T-cell (primary cell): ENCODE measurements around the gene TMEM9. TPM values are rescaled to one million over a fixed set of nuclear protein-coding genes. Genes with fewer than 3 reads are reported as not detected.
A peak's percentile ranks its signal among the peaks of the same experiment; 100 is the strongest.

Source experiments
- ATAC-seq, 4 experiments: fragments of 200-7000 bp in 3 of 4; fragments of 150-1000 bp in 1 of 4; cut with Tn5 transposase; replicated peaks in 1 of 4; 1 replicate in 3 of 4; 2 replicates in 1 of 4; pipeline ENCODE4 v1.10.0; 2021; ENCODE audit warnings: moderate library complexity in 3 of 4, mild to moderate bottlenecking in 2 of 4, moderate number of reproducible peaks in 1 of 4
- CTCF ChIA-PET, 2 donors: fragments of 300-600 bp; sonication (Branson Sonifier 250); formaldehyde crosslinking; loops; one replicate each; lab custom pipeline; 2022; ENCODE audit warnings: antibody characterized with exemption in 2 of 2; lab: Charles Lee
- POLR2A ChIA-PET, 2 donors: fragments of 300-600 bp; sonication (Branson Sonifier 250); formaldehyde crosslinking; loops; one replicate each; lab custom pipeline; 2022; ENCODE audit warnings: antibody characterized with exemption in 2 of 2; lab: Charles Lee
- DNase-seq, 35 experiments: peaks; one replicate each; pipeline versions ENCODE4 v3.0.0 to v3.0.0-alpha.2; 2013 to 2023
- H3K27ac ChIP-seq: one replicate; pipeline ENCODE4 v1.5.1; 2013; ENCODE audit warnings: low read length
- H3K27me3 ChIP-seq, 2 experiments: replicated peaks in 1 of 2; 1 replicate in 1 of 2; 2 replicates in 1 of 2; pipeline versions ENCODE4 v1.6.1 to v1.7.0; 2013; ENCODE audit warnings: low read length in 1 of 2, mixed read lengths in 1 of 2; ENCODE audit not compliant: control insufficient read depth in 2 of 2, insufficient read depth in 2 of 2; ENCODE audit errors: extremely low read depth in 1 of 2
- H3K36me3 ChIP-seq, 2 donors: 1 replicate in 1 of 2; 2 replicates in 1 of 2; pipeline versions ENCODE4 v1.6.1 to v1.7.0; 2013; ENCODE audit warnings: low read length in 1 of 2; ENCODE audit not compliant: control insufficient read depth in 2 of 2, insufficient read depth in 1 of 2; ENCODE audit errors: extremely low read depth in 1 of 2
- H3K4me1 ChIP-seq, 2 experiments: 1 replicate in 1 of 2; 2 replicates in 1 of 2; pipeline versions ENCODE4 v1.6.1 to v1.7.0; 2013; ENCODE audit warnings: low read length in 2 of 2, mixed read lengths in 1 of 2; ENCODE audit not compliant: insufficient read depth in 2 of 2, control insufficient read depth in 1 of 2; ENCODE audit errors: extremely low read depth in 1 of 2
- H3K4me3 ChIP-seq, 2 donors: 1 replicate in 1 of 2; 2 replicates in 1 of 2; pipeline versions ENCODE4 v1.5.1 to v1.7.0; 2013; ENCODE audit warnings: mild to moderate bottlenecking in 2 of 2, low read length in 1 of 2, moderate library complexity in 1 of 2; ENCODE audit not compliant: control insufficient read depth in 1 of 2; ENCODE audit errors: extremely low read depth in 1 of 2
- H3K9me3 ChIP-seq: 2 replicates; pipeline ENCODE4 v1.7.0; 2013
- H3K27ac Mint-ChIP-seq, 2 donors: one replicate each; pipeline ENCODE4 v1.8.0; 2020 to 2021; ENCODE audit warnings: mild to moderate bottlenecking in 2 of 2, mixed read lengths in 2 of 2
- H3K27me3 Mint-ChIP-seq, 2 donors: one replicate each; pipeline ENCODE4 v1.8.0; 2021 to 2022; ENCODE audit warnings: mixed read lengths in 2 of 2
- H3K36me3 Mint-ChIP-seq: one replicate; pipeline ENCODE4 v1.8.0; 2021; ENCODE audit warnings: mixed read lengths
- H3K4me1 Mint-ChIP-seq, 3 donors: one replicate each; pipeline ENCODE4 v1.8.0; 2020 to 2022; ENCODE audit warnings: mixed read lengths in 3 of 3, mild to moderate bottlenecking in 1 of 3
- H3K4me3 Mint-ChIP-seq, 3 donors: one replicate each; pipeline ENCODE4 v1.8.0; 2020 to 2022; ENCODE audit warnings: mild to moderate bottlenecking in 3 of 3, mixed read lengths in 3 of 3, moderate library complexity in 3 of 3
- H3K9me3 Mint-ChIP-seq, 3 donors: one replicate each; pipeline ENCODE4 v1.8.0; 2020 to 2022; ENCODE audit warnings: mixed read lengths in 3 of 3
- WGBS: methylation state at CpG from one replicate; pipeline ENCODE4 v1.1.5; 2013; ENCODE audit warnings: missing lambda C conversion rate; ENCODE audit not compliant: insufficient coverage; 5-methylcytosine and 5-hydroxymethylcytosine counted together
- total RNA-seq, 35 experiments: library from RNA in 6 of 35; stranded (reverse) in 6 of 35; fragments of 120-200 nt in 1 of 35; gene quantifications; one replicate each; pipeline versions ENCODE4 v1.2.1 to v1.2.4 and lab custom pipeline; 2013 to 2026

The TMEM9 gene
- total RNA-seq, 5 donors from 2014 or later (not counting 1 experiment from before 2014, with no cell fraction given): 15.5 to 22.2 (median 17.7) TPM

- Histone ChIP-seq H3K27ac (no peak overlapping the region), H3K4me1 (no peaks in the 10 kb centered on the region), H3K36me3 (no peaks in the 10 kb centered on the region), H3K9me3 (no peaks in the 10 kb centered on the region), H3K4me3 (no peak overlapping the region), H3K27me3 (peaks cover 0 to 40% of the 10 kb centered on the region in 2 experiments)
- ChIA-PET CTCF (no interaction called here), POLR2A (no interaction called here)
- no peaks in the 10 kb centered on the region for H3K9me3 Mint-ChIP-seq
- H3K36me3 Mint-ChIP-seq: peaks cover 7% of the 10 kb centered on the region
- no peak for DNase-seq
- H3K27ac Mint-ChIP-seq: no peak overlapping the region
- H3K4me1 Mint-ChIP-seq: no peaks in the 10 kb centered on the region
- no peak overlapping the region for H3K4me3 Mint-ChIP-seq
- H3K27me3 Mint-ChIP-seq: peaks cover 13 to 14% of the 10 kb centered on the region in 2 donors
- ATAC-seq: no peak
- WGBS: 87% methylated on average over 13 of the region's 13 CpGs
These were observed 25.3 kb downstream of the TMEM9 start for GRCh38 chr1:201128962-201129361.

- peaks cover 0 to 40% of the 10 kb centered on the region in 2 experiments for H3K27me3 ChIP-seq
- H3K4me1 ChIP-seq: no peaks in the 10 kb centered on the region
- H3K27me3 Mint-ChIP-seq: peaks cover 16 to 17% of the 10 kb centered on the region in 2 donors
- no peaks in the 10 kb centered on the region for H3K4me1 Mint-ChIP-seq
- ATAC-seq: no peak
- no peak overlapping the region for H3K27ac Mint-ChIP-seq
- H3K27ac ChIP-seq: no peak overlapping the region
- no peak overlapping the region for H3K4me3 Mint-ChIP-seq
- peaks cover 7% of the 10 kb centered on the region for H3K36me3 Mint-ChIP-seq
- CTCF ChIA-PET: interaction anchor here in 1 of 2 donors (0.6 kb wide), 1 partner anchor 619 kb away, joined by 6 read pairs; no protein-coding TSS in a partner anchor
- 89% methylated on average over 3 of the region's 9 CpGs for WGBS
- H3K4me3 ChIP-seq: no peak overlapping the region
- no peaks in the 10 kb centered on the region for H3K36me3 ChIP-seq
- H3K9me3 ChIP-seq: no peaks in the 10 kb centered on the region
- POLR2A ChIA-PET: no interaction called here
- no peak for DNase-seq
- H3K9me3 Mint-ChIP-seq: no peaks in the 10 kb centered on the region
These were observed 25.8 kb downstream of the TMEM9 start for GRCh38 chr1:201128476-201128875.

GRCh38 chr1:201127755-201128455 is 26.4 kb downstream of the TMEM9 start:
- ATAC-seq: no peak
- 95% methylated on average over 8 of the region's 17 CpGs for WGBS
- ChIA-PET POLR2A (no interaction called here), CTCF (interaction anchor here in 1 of 2 donors (0.6 kb wide), 1 partner anchor 619 kb away, joined by 6 read pairs; no protein-coding TSS in a partner anchor)
- Mint-ChIP-seq H3K36me3 (peaks cover 6% of the 10 kb centered on the region), H3K4me3 (no peak overlapping the region), H3K4me1 (no peaks in the 10 kb centered on the region), H3K9me3 (no peaks in the 10 kb centered on the region), H3K27ac (no peak overlapping the region), H3K27me3 (peaks cover 16 to 17% of the 10 kb centered on the region in 2 donors)
- Histone ChIP-seq H3K27ac (no peak overlapping the region), H3K9me3 (no peaks in the 10 kb centered on the region), H3K27me3 (peaks cover 0 to 40% of the 10 kb centered on the region in 2 experiments), H3K4me1 (no peaks in the 10 kb centered on the region), H3K36me3 (no peaks in the 10 kb centered on the region), H3K4me3 (no peak overlapping the region)
- DNase-seq: no peak

- H3K27ac ChIP-seq: no peak within 1 kb of the TSS
- no peak for DNase-seq
- Mint-ChIP-seq H3K27ac (no peak within 1 kb of the TSS), H3K4me1 (no peaks in the 10 kb centered on the region), H3K36me3 (peaks cover 3% of the 10 kb centered on the region), H3K4me3 (no peak within 1 kb of the TSS), H3K27me3 (peaks cover 16 to 17% of the 10 kb centered on the region in 2 donors), H3K9me3 (no peaks in the 10 kb centered on the region)
- no peak within 1 kb of the TSS for H3K4me3 ChIP-seq
- no peaks in the 10 kb centered on the region for H3K9me3 ChIP-seq
- ATAC-seq: no peak
- CTCF ChIA-PET: no interaction called here
- H3K27me3 ChIP-seq: peaks cover 0 to 46% of the 10 kb centered on the region in 2 experiments
- no peaks in the 10 kb centered on the region for H3K36me3 ChIP-seq
- no peaks in the 10 kb centered on the region for H3K4me1 ChIP-seq
- WGBS: 90% methylated on average over 17 of the region's 24 CpGs
- POLR2A ChIA-PET: no interaction called here
These were observed 27.2 kb downstream of the TMEM9 start, which contains the start of gene ASCL5 for GRCh38 chr1:201126832-201127754. TSS of gene ASCL5 (minus strand) at chr1:201127184. CDS start at chr1:201115372, 11,812 bp downstream.

GRCh38 chr1:201126463-201126831 is 27.8 kb downstream of the TMEM9 start:
- no peak overlapping the region for H3K27ac ChIP-seq
- WGBS: 70% methylated on average over 3 of the region's 3 CpGs
- CTCF ChIA-PET: no interaction called here
- peaks cover 0 to 49% of the 10 kb centered on the region in 2 experiments for H3K27me3 ChIP-seq
- no peaks in the 10 kb centered on the region for H3K9me3 ChIP-seq
- no peaks in the 10 kb centered on the region for H3K4me1 ChIP-seq
- Mint-ChIP-seq H3K9me3 (no peaks in the 10 kb centered on the region), H3K4me3 (no peak overlapping the region), H3K36me3 (no peaks in the 10 kb centered on the region), H3K27ac (no peak overlapping the region), H3K4me1 (no peaks in the 10 kb centered on the region), H3K27me3 (peaks cover 16 to 17% of the 10 kb centered on the region in 2 donors)
- no peak overlapping the region for H3K4me3 ChIP-seq
- DNase-seq (no peak), ATAC-seq (no peak)
- POLR2A ChIA-PET: no interaction called here
- H3K36me3 ChIP-seq: no peaks in the 10 kb centered on the region

- Histone ChIP-seq H3K27ac (no peak overlapping the region), H3K27me3 (peaks cover 0 to 49% of the 10 kb centered on the region in 2 experiments), H3K36me3 (no peaks in the 10 kb centered on the region), H3K4me1 (no peaks in the 10 kb centered on the region), H3K4me3 (no peak overlapping the region), H3K9me3 (no peaks in the 10 kb centered on the region)
- Mint-ChIP-seq H3K27me3 (peaks cover 16 to 17% of the 10 kb centered on the region in 2 donors), H3K4me1 (no peaks in the 10 kb centered on the region), H3K27ac (peak overlapping the region in 1 of 2 donors; percentile 5), H3K9me3 (no peaks in the 10 kb centered on the region), H3K4me3 (no peak overlapping the region), H3K36me3 (no peaks in the 10 kb centered on the region)
- ChIA-PET POLR2A (no interaction called here), CTCF (interaction anchor here in 1 of 2 donors (0.6 kb wide), 1 partner anchor 12 kb away, joined by 3 read pairs; no protein-coding TSS in a partner anchor)
- WGBS: 92% methylated on average over 2 of the region's 7 CpGs
- ATAC-seq (no peak), DNase-seq (no peak)
These were observed 28.5 kb downstream of the TMEM9 start for GRCh38 chr1:201125800-201126199.
